ENCODE measurements around the gene CEP164. TPM values are rescaled to one million over a fixed set of nuclear protein-coding genes. Genes with fewer than 3 reads are reported as not detected.

The CEP164 gene
- total RNA-seq, 1 donor from 2014 or later: 15.1 TPM

DNA sequence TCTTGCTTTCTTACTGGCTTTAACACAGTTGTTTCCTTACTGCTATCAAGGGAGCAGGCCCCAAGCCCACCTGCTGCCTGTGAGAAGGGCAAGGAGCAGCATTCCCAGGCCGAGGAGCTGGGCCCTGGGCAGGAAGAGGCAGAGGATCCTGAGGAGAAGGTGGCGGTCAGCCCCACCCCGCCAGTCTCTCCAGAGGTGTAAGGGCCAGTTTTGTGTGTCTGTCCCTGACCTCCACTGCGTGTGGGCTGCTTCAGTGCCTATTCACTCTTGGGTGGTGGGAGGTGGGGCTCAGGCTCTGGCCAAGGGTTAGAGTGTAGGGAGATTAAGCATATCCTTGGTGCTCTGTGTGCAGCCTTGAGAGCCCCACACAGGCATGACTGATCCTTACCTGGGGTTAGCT, 55.1 kb downstream of the CEP164 start:
- intact Hi-C loops (cut with DNase I): no loop called here
- Histone ChIP-seq H3K27ac (no peak overlapping the region), H3K9me3 (no peaks in the 10 kb centered on the region), H3K4me3 (no peak overlapping the region), H3K36me3 (peaks cover 45 to 70% of the 10 kb centered on the region in 2 donors), H3K4me1 (no peaks in the 10 kb centered on the region), H3K27me3 (no peaks in the 10 kb centered on the region)
- no peak for DNase-seq (ENCODE audit: low spot score in 2 of 2)
- TF ChIP-seq, protein P1, sequence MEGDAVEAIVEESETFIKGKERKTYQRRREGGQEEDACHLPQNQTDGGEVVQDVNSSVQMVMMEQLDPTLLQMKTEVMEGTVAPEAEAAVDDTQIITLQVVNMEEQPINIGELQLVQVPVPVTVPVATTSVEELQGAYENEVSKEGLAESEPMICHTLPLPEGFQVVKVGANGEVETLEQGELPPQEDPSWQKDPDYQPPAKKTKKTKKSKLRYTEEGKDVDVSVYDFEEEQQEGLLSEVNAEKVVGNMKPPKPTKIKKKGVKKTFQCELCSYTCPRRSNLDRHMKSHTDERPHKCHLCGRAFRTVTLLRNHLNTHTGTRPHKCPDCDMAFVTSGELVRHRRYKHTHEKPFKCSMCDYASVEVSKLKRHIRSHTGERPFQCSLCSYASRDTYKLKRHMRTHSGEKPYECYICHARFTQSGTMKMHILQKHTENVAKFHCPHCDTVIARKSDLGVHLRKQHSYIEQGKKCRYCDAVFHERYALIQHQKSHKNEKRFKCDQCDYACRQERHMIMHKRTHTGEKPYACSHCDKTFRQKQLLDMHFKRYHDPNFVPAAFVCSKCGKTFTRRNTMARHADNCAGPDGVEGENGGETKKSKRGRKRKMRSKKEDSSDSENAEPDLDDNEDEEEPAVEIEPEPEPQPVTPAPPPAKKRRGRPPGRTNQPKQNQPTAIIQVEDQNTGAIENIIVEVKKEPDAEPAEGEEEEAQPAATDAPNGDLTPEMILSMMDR (IDR thresholded peaks at IDR 0.05): no peak

DNA sequence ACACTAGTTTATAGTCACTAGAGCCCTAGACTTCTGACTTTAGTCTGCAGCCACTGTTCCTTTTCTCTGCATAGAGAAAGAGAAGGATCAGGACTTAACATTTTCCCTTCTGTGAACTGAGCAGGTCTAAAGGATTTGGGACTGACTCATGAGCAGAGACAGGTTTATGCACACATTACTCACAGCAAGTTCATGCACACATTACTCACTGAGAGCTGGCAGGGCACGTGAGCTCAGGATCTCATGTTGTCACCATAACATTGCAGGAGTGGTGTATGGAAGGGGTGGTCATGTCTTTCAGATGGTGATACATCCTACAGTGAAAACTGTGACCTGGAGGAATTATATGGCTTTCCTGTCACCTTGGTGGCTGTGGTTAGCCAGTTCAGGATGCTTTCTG, 56.4 kb downstream of the CEP164 start:
- Histone ChIP-seq H3K4me3 (no peak overlapping the region), H3K4me1 (no peaks in the 10 kb centered on the region), H3K9me3 (no peaks in the 10 kb centered on the region), H3K27ac (no peak overlapping the region), H3K27me3 (no peaks in the 10 kb centered on the region), H3K36me3 (peaks cover 55 to 80% of the 10 kb centered on the region in 2 donors)
- DNase-seq (ENCODE audit: low spot score in 2 of 2): no peak
- intact Hi-C loops (cut with DNase I): no loop called here
- TF ChIP-seq, protein P1 (IDR thresholded peaks at IDR 0.05): no peak

DNA sequence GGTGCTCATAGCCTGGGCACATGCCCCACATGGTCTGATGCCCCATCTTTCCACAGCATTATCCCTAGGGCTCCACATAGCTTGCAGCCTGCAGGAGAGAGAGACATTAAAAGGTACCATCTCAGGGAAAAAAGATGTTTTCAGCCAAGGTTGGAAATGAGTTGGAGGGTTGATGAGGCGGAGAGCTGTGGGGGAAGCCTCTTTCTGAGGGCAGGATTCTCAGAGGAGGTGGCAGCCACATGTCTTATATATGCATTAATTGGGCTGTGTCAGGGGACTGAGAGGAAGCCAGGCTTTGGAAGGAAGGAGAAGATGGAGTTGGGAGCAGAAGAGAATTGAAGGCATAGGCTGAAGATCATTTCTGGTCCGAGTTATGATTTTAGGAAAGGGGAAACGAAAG, 57.8 kb downstream of the CEP164 start:
- Histone ChIP-seq H3K27ac (no peak overlapping the region), H3K4me1 (no peaks in the 10 kb centered on the region), H3K27me3 (no peaks in the 10 kb centered on the region), H3K9me3 (no peaks in the 10 kb centered on the region), H3K36me3 (peaks cover 60 to 90% of the 10 kb centered on the region in 2 donors), H3K4me3 (no peak overlapping the region)
- TF ChIP-seq, protein P1 (IDR thresholded peaks at IDR 0.05): no peak
- intact Hi-C loops (cut with DNase I): no loop called here
- no peak for DNase-seq (ENCODE audit: low spot score in 2 of 2)

DNA sequence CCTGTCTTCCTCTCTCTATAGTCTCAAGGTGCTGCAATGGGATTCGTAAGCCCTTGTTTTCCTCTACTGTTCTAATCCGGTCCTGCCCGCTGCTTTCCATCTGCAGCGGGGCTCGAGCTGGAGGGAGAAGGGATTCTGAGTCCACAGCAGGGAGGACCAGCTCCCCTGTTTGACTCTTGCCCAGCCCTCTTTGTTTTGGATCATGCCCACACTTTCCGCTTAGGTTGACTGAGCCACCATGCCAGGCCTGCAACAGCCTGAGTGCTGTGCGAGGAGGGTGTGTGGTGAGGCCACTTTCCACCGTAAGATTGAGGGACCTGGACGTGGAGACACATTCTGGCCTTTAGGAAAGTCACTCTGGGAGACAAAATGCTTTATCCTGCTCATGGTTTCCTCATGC, 58.3 kb downstream of the CEP164 start:
- Histone ChIP-seq H3K36me3 (peaks cover 60 to 90% of the 10 kb centered on the region in 2 donors), H3K4me1 (no peaks in the 10 kb centered on the region), H3K4me3 (no peak overlapping the region), H3K27ac (no peak overlapping the region), H3K27me3 (no peaks in the 10 kb centered on the region), H3K9me3 (no peaks in the 10 kb centered on the region)
- DNase-seq (ENCODE audit: low spot score in 2 of 2): no peak
- TF ChIP-seq, protein P1 (IDR thresholded peaks at IDR 0.05): no peak
- intact Hi-C loops (cut with DNase I): no loop called here

DNA sequence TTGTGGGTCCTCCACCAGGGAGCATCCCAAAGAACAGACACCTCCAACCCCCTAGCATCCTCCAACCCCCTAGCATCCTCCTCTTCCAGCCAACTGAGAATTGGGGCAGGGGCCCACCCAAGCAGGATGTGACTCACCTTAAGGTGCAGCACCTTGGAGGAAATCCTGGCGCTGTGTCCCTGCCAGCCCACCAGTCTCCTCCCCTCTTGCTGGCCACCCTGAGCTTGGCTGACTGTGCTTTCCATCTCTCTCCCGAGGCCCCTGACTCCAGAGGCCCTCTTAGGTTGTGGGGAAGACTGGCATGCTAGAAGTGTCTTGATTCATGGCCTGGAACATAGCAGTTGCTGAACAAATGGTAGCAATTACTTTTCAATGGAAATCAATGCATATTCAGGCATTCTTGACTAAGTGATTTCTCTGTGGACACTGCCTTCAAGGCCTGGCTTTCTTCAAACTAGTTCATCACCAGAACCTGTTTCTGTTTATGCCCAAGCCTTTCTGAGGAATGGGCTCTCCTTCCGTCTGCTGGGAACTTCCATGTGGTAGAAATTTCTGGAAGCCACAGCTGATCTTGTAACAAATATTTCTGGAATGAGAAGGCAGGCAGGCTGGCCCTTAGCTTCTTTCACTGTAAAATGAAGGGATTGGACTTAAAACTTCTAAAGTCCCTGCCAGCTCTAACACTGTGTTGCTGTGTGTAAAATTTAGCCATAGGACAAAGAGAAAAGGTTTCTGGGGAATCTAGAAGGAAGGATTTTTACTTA, 60.5 kb downstream of the CEP164 start:
- intact Hi-C loops (cut with DNase I): no loop called here
- TF ChIP-seq, protein P1 (IDR thresholded peaks at IDR 0.05): no peak
- Histone ChIP-seq H3K27ac (no peak overlapping the region), H3K36me3 (peaks cover 63 to 90% of the 10 kb centered on the region in 2 donors), H3K4me1 (no peaks in the 10 kb centered on the region), H3K9me3 (no peaks in the 10 kb centered on the region), H3K4me3 (no peak overlapping the region), H3K27me3 (no peaks in the 10 kb centered on the region)
- DNase-seq (ENCODE audit: low spot score in 2 of 2): no peak
